Epithelial cell of proximal tubule (primary cell): Measurements from ENCODE around the gene PTPRN2. TPM values are rescaled to one million over a fixed set of nuclear protein-coding genes. Genes with fewer than 3 reads are reported as not detected.

Experiments
- DNase-seq: peaks from one replicate; pipeline ENCODE4 v3.0.0-alpha.2; 2011; ENCODE audit warnings: low read depth
- H3K4me3 ChIP-seq: 2 replicates; pipeline ENCODE4 v1.5.1; 2011; ENCODE audit warnings: low read depth, mild to moderate bottlenecking, low read length
- total RNA-seq: library from RNA; depleted of rRNA; stranded (reverse); fragments of >200 nt; gene quantifications from 2 replicates; pipeline ENCODE4 v1.2.3, GENCODE V29; 2015
- TF ChIP-seq, protein P1 (sequence below): conservative IDR thresholded peaks from 2 replicates; pipeline ENCODE4 v1.5.1; 2012; ENCODE audit warnings: low read depth, mild to moderate bottlenecking, low read length

The PTPRN2 gene
- total RNA-seq, 1 donor from 2014 or later: 2.8 TPM

DNA sequence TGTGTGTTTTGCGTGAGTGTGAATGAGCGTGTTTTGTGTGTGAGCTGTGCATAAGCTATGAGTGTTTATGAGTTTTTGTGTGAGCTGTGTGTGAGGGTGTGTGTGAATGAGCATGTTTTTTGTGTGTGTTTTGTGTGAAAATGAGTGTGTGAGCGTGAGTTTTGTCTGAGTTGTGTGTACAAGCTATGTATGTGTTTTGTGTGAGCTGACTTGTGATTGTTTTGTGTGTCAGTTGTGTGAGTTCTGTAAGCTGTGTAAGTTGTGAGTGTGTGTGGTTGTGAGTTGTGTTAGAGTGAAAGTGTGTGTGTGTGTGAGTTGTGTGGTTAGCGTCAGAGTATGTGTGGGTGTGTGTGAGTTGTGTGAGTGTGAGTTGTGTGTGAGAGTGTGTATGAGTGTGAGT is 343.2 kb downstream of the PTPRN2 start:
- DNase-seq: no peak
- TF ChIP-seq, protein P1, sequence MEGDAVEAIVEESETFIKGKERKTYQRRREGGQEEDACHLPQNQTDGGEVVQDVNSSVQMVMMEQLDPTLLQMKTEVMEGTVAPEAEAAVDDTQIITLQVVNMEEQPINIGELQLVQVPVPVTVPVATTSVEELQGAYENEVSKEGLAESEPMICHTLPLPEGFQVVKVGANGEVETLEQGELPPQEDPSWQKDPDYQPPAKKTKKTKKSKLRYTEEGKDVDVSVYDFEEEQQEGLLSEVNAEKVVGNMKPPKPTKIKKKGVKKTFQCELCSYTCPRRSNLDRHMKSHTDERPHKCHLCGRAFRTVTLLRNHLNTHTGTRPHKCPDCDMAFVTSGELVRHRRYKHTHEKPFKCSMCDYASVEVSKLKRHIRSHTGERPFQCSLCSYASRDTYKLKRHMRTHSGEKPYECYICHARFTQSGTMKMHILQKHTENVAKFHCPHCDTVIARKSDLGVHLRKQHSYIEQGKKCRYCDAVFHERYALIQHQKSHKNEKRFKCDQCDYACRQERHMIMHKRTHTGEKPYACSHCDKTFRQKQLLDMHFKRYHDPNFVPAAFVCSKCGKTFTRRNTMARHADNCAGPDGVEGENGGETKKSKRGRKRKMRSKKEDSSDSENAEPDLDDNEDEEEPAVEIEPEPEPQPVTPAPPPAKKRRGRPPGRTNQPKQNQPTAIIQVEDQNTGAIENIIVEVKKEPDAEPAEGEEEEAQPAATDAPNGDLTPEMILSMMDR: no peak
- no peak overlapping the region for H3K4me3 ChIP-seq

DNA sequence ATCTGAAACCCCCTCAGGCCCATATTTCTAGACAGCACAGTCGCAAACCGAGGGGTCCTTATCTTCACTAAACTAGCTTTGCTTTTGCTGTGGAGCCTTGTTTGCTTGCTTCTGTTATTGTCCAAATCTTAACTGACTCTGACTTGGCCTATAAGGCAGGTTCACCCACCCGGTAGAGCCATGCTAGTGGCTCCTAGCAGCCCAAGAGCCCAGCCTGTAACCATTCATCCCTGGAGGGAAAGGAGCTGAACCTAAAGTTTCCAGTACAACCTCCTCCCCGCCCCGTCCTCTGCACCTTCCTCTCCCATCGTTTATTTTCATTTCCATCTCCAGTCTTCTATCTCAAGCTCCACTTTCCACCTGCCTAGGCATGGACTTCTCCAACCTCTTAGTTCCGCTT is 345.7 kb downstream of the PTPRN2 start:
- DNase-seq: no peak

DNA sequence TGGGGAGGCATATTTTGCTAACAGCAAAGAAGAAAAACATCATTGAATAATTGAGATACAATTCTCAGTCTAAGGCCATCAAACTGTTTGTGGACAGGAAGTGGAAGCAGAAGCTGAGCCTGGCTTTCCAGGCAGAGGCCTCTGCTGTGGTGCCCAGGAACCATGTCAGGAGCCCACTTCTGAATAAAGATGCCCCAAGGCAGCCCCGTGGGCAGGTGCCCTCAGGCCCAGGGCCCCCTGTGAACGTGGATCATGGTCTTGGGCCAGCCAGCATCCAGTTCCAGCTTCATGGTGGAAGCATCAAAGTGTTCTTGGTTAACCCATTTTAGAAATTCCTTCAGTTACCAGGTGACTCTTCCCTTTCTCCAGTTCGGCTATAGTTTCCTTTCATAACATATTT is 346.8 kb downstream of the PTPRN2 start:
- H3K4me3 ChIP-seq: no peak overlapping the region
- TF ChIP-seq, protein P1: no peak
- no peak for DNase-seq

More for the DNA sequence above, 345.7 kb downstream of the PTPRN2 start:
- H3K4me3 ChIP-seq: no peak overlapping the region
- TF ChIP-seq, protein P1: no peak

- no peak overlapping the region for H3K4me3 ChIP-seq
- DNase-seq: no peak
- TF ChIP-seq, protein P1: no peak
Measured at GRCh38 chr7:158239290-158239981, 348.2 kb downstream of the PTPRN2 start.

DNA sequence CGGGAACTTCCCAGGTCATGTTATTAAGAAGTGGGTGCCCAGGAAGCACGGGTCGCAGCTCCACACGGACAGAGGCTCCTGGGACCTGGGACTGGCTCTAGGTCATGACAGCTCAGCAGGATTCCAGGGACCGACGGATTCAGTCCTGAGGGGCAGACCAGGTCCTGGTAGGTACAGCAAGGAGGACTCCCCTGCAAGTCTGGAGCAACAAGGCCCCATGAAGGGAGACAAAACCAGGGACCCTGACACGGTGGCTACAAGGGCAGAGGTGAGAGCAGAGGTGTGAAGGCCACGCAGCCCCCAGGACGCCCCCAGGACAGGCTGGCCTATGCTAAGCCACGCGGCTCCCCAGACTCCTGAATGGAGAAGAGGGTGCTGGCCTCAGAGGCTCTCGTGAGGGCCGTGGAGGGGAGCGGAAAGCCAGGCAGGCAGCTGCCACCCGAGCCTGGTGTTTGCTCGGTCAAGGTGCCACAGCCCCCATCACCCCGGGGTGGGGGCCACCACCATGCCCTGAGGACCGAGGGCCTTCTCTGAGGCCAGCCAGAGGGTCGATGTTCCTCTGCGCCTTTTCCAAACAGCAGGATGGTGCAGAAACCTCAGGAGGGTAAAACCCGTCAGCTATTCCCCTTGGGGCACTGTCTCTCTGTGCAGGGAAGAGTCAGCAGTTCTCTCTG is 348.9 kb downstream of the PTPRN2 start:
- DNase-seq: no peak
- TF ChIP-seq, protein P1: no peak
- H3K4me3 ChIP-seq: no peak overlapping the region

GRCh38 chr7:158237672-158238335 is 349.8 kb downstream of the PTPRN2 start:
- TF ChIP-seq, protein P1: no peak
- no peak for DNase-seq
- H3K4me3 ChIP-seq: no peak overlapping the region
